Kidney epithelial cell (primary cell): ENCODE data around the gene RAB40C. TPM values are rescaled to one million over a fixed set of nuclear protein-coding genes. Genes with fewer than 3 reads are reported as not detected.
A peak's percentile ranks its signal among the peaks of the same experiment; 100 is the strongest.

Experiments
- DNase-seq: peaks from one replicate; pipeline ENCODE4 v3.0.0-alpha.2; 2010; ENCODE audit warnings: low read depth
- H3K27me3 ChIP-seq: 2 replicates; pipeline ENCODE4 v1.6.0; 2011; ENCODE audit warnings: low read length; ENCODE audit not compliant: control insufficient read depth, insufficient read depth
- H3K36me3 ChIP-seq: 2 replicates; pipeline ENCODE4 v1.5.1; 2011; ENCODE audit warnings: low read length; ENCODE audit not compliant: control insufficient read depth, insufficient read depth
- H3K4me3 ChIP-seq: 2 replicates; pipeline ENCODE4 v1.5.1; 2011; ENCODE audit warnings: low read depth, mild to moderate bottlenecking, control low read depth, low read length
- total RNA-seq: library from RNA; depleted of rRNA; stranded (reverse); fragments of >200 nt; gene quantifications from 2 replicates; pipeline ENCODE4 v1.2.3, GENCODE V29; 2015
- TF ChIP-seq, protein P1 (sequence below): IDR thresholded peaks from 2 replicates; pipeline ENCODE4 v1.5.1; 2011; ENCODE audit warnings: mild to moderate bottlenecking, moderate library complexity, low read length, control low read depth, inconsistent platforms; ENCODE audit not compliant: insufficient read depth, poor library complexity, severe bottlenecking

Gene RAB40C
- total RNA-seq, 1 donor from 2014 or later, result 16.5 TPM

DNA sequence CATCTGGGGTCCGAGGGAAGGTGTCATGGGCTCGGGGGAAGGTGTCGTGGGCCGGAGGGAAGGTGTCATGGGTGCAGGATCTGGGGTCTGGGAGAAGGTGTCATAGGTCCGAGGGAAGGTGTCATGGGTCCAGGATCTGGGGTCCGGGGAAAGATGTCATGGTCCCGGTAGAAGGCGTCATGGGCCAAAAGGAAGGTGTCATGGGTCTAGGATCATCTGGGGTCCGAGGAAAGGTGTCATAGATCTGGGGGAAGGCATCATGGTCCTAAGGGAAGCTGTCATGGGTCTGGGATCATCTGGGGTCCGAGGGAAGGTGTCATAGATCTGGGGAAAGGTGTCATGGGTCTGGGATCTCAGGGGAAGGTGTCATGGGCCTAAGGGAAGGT lies 942 bp downstream of the RAB40C start:
- Histone ChIP-seq H3K36me3 (no peaks in the 10 kb centered on the region), H3K27me3 (no peaks in the 10 kb centered on the region), H3K4me3 (peak overlapping the region; percentile 81)
- TF ChIP-seq, protein P1, sequence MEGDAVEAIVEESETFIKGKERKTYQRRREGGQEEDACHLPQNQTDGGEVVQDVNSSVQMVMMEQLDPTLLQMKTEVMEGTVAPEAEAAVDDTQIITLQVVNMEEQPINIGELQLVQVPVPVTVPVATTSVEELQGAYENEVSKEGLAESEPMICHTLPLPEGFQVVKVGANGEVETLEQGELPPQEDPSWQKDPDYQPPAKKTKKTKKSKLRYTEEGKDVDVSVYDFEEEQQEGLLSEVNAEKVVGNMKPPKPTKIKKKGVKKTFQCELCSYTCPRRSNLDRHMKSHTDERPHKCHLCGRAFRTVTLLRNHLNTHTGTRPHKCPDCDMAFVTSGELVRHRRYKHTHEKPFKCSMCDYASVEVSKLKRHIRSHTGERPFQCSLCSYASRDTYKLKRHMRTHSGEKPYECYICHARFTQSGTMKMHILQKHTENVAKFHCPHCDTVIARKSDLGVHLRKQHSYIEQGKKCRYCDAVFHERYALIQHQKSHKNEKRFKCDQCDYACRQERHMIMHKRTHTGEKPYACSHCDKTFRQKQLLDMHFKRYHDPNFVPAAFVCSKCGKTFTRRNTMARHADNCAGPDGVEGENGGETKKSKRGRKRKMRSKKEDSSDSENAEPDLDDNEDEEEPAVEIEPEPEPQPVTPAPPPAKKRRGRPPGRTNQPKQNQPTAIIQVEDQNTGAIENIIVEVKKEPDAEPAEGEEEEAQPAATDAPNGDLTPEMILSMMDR, result no peak
- no peak for DNase-seq

DNA sequence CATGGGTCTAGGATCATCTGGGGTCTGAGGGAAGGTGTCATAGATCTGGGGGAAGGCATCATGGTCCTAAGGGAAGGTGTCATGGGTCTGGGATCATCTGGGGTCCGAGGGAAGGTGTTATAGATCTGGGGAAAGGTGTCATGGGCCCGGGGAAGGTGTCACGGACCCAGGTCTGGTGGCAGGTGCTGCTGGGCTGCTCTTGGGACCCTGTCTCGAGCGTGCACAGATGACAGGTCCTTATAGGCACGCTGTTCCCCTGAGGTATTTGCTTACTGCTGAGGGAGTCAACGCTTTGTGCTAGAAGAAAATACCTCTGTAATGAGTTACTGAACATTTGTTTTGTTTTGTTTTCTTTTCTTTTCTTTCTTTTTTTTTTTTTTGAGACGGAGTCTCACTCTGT lies 1.4 kb downstream of the RAB40C start:
- no peaks in the 10 kb centered on the region for H3K36me3 ChIP-seq
- DNase-seq, result no peak
- no peak overlapping the region for H3K4me3 ChIP-seq
- TF ChIP-seq, protein P1, result no peak
- H3K27me3 ChIP-seq, result no peaks in the 10 kb centered on the region

DNA sequence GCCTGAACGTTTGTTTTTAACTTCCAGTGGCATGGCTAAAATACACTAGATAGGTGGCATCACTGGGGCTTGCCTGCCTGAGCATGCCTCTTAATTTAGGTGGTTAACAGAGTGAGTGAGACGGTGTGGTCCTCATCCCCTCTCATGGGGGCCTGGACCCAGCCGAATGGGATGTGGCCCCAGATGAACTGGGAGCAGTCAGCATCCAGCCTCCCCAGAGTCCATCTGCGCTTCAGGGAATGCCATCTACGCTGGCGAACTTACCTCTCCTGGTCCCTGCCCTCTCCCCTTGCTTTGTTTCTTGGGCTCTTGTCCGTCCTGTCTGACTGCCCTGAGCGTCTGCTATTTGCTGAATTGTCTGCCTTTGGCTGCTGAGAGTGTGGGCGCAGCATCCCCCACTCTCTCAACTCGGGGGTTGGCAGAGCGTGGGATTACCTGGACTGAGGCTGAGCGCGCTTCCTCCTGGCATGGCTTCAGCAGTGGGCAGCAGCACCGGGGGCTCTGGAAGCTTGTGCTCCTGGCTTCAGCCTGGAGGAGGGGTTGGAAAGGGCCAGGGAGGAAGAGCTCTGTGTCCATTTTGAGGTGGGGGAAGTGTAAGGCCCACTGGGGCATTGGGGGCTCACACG lies 2.1 kb downstream of the RAB40C start:
- TF ChIP-seq, protein P1, result no peak
- H3K27me3 ChIP-seq, result no peaks in the 10 kb centered on the region
- no peak overlapping the region for H3K4me3 ChIP-seq
- no peaks in the 10 kb centered on the region for H3K36me3 ChIP-seq
- no peak for DNase-seq

DNA sequence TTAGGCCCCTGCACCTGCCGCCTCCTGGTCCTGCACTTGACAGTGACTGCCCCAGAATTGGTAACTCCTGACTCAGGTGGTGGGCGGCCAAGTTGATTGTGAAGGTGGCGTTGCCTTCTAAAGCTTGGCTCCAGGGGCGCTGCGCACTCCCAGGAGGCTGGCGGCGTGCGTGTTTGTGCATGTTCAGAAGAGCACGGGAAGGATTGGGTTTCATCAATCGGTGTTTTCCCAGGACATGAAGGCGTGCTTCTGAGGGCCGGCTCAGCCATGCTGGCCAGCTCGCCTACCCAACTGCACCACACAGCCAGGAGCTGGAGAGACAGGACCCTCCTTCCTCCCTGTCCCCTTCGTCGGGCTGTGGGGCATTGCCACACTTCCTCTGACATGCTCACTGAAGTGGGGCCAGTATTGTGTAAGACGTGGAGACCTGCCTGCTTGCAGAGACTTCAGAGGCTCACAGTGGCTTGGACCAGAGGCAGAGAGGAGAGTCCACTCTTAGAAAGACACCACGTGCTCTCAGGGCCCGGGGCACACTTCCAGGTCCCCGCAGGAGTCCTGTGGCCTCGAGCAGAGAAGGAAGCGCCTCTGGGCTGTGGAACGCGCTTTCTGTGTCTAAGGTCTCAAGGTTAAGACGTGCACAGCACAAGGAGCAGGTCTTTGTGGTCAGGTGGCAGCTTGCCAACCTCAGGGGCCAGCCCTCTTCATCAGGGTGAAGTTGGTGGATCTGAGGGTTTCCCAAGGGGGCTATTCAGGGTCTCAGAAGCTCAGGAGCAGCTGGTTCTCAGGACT lies 2.8 kb downstream of the RAB40C start:
- Histone ChIP-seq H3K4me3 (no peak overlapping the region), H3K27me3 (no peaks in the 10 kb centered on the region), H3K36me3 (no peaks in the 10 kb centered on the region)
- no peak for DNase-seq
- TF ChIP-seq, protein P1, result peak; percentile 45

DNA sequence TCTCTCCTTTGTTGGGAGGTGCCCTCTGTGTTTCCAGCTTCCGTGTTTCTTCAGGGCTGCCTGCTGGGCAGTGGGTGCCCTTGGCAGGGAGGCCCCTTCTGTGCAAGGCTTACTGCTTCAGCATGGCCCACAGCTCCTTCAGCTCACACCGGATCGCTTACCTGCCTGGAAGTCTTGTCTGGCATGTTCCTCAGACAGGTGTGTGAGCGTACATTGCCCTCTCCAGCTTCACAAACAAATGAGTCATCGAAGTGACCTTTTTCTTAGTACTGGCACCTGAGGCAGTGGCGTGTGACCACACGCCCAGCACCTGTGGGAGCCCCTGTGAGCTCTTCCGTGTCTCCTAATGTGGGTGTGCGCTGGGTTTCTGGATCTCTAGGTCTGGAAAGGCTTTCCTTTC lies 3.5 kb downstream of the RAB40C start:
- H3K4me3 ChIP-seq, result no peak overlapping the region
- no peaks in the 10 kb centered on the region for H3K36me3 ChIP-seq
- DNase-seq, result no peak
- TF ChIP-seq, protein P1, result no peak
- no peaks in the 10 kb centered on the region for H3K27me3 ChIP-seq

DNA sequence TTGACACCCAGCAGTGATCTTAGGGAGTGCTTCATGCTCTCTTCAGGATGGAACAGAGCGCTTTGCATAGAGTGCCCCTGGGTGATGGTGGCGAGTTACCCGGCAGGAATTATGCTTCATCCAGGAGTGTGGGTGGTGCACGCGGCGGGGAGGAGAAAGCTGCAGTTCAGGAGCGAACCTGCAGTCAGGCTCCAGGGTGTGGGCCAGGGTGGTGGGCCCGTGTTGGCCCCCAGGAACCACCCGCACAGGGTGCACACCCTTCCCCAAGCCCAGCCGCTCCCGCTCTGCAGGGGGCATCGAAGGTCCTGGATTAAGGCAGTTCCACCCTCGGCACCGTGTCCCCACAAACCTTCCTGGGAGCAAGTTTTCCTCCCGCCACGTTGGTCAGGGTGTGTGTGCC lies 3.9 kb downstream of the RAB40C start:
- TF ChIP-seq, protein P1, result no peak
- H3K36me3 ChIP-seq, result no peaks in the 10 kb centered on the region
- no peak overlapping the region for H3K4me3 ChIP-seq

More for the DNA sequence above, 3.9 kb downstream of the RAB40C start:
- H3K27me3 ChIP-seq, result no peaks in the 10 kb centered on the region
- DNase-seq, result no peak
